Measurements from ENCODE around the gene INTS6.

The INTS6 gene

DNA sequence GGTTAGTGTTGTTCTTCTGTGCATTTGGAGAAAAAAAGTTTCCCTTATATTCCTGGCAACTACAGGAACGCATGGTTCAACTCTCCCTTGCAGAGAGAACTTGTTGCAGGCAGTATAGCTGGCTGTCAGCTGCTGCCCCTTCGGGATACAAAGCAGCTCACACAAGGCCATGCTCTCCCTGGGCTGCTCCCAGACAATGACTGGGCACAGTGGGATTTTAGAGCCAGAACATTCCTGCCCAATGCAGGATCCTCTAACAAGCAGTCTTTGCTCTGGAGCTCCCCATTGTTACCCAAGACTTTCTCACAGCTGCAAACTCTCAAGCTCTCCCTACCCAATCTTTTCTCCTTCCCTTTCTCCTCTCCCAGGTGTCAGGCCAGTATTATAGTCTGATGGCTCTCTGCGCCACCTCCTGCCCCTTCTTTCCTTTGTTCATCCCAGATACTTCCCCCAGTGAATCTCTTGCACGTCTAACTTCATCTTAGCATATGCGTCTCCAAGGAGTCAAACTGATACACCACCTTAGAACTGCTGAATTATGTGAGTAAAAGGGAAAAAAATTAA is 140.8 kb downstream of the INTS6 start:
- no peak for DNase-seq
